SK-N-SH treated with all-trans-retinoic acid at 6 μM for 48 hours (cell line): ENCODE results near the gene SGIP1.

Experiments
- ZFP30 ChIP-seq: fragments of 450-650 bp; formaldehyde crosslinking; IDR thresholded peaks from 2 replicates; pipeline ENCODE4 v1.5.0; 2022; ENCODE audit warnings: mild to moderate bottlenecking, moderate library complexity
- TF ChIP-seq, protein P1 (sequence below): fragments of 250-450 bp; sonication (Bioruptor Pico); IDR thresholded peaks from 2 replicates; pipeline ENCODE4 v1.5.1; 2020; ENCODE audit warnings: low read depth, mild to moderate bottlenecking, moderate library complexity
- TF ChIP-seq, protein P2 (sequence below): fragments of 250-450 bp; sonication (Bioruptor Pico); IDR thresholded peaks from 2 replicates; pipeline ENCODE4 v1.8.0; 2021; ENCODE audit warnings: low read depth, mild to moderate bottlenecking, moderate library complexity, borderline replicate concordance

DNA sequence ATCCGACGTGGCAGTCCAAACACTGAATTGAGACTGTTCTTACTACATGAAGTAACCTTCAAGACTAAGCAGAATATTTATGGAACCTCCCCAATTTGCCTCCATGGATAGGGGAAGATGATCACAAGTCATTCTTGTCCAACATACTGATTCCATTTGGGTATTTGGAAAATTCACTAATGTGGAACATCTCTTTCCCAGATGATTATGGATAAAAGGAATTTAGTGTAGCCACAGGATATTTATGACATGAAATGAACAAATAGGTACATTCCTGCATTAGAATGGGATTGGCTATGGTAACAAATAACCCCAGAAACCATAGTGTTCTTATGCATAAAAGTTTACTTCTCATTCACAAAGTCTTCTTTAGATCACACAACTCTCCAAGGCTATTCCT, 40.2 kb upstream of the SGIP1 start:
- TF ChIP-seq, protein P1, sequence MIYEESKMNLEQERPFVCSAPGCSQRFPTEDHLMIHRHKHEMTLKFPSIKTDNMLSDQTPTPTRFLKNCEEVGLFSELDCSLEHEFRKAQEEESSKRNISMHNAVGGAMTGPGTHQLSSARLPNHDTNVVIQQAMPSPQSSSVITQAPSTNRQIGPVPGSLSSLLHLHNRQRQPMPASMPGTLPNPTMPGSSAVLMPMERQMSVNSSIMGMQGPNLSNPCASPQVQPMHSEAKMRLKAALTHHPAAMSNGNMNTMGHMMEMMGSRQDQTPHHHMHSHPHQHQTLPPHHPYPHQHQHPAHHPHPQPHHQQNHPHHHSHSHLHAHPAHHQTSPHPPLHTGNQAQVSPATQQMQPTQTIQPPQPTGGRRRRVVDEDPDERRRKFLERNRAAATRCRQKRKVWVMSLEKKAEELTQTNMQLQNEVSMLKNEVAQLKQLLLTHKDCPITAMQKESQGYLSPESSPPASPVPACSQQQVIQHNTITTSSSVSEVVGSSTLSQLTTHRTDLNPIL: no peak
- TF ChIP-seq, protein P2, sequence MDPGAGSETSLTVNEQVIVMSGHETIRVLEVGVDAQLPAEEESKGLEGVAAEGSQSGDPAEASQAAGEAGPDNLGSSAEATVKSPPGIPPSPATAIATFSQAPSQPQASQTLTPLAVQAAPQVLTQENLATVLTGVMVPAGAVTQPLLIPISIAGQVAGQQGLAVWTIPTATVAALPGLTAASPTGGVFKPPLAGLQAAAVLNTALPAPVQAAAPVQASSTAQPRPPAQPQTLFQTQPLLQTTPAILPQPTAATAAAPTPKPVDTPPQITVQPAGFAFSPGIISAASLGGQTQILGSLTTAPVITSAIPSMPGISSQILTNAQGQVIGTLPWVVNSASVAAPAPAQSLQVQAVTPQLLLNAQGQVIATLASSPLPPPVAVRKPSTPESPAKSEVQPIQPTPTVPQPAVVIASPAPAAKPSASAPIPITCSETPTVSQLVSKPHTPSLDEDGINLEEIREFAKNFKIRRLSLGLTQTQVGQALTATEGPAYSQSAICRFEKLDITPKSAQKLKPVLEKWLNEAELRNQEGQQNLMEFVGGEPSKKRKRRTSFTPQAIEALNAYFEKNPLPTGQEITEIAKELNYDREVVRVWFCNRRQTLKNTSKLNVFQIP (CRISPR knock-in tag): no peak
- no peak for TF ChIP-seq ZFP30 (CRISPR knock-in tag)
